Measurements from ENCODE around the gene PLEKHH1. TPM values are rescaled to one million over a fixed set of nuclear protein-coding genes. Genes with fewer than 3 reads are reported as not detected.

The PLEKHH1 gene
- total and polyA plus RNA-seq, 9 of the 15 experiments (the other 6 are each of a cell fraction or from before 2014, with no cell fraction given) = 0.76 to 5.9 (median 2.9) TPM

GRCh38 chr14:67599698-67600561, 66.8 kb downstream of the PLEKHH1 start, which contains the start of gene PIGH (continued):
- TF ChIP-seq ZFX (CRISPR knock-in tag; IDR thresholded peaks at IDR 0.05) = peak; percentile 82
- no peak for TF ChIP-seq CSDE1 (IDR thresholded peaks at IDR 0.05)
- no peak for TF ChIP-seq ZKSCAN1 (IDR thresholded peaks at IDR 0.05; ENCODE audit: low read depth, low read length)
- peak; percentile 78 for TF ChIP-seq CREB1 (IDR thresholded peaks at IDR 0.05)
- TF ChIP-seq CREB1 (CRISPR knock-in tag; IDR thresholded peaks at IDR 0.05) = peak; percentile 86
- no peak for TF ChIP-seq SFPQ (IDR thresholded peaks at IDR 0.05; ENCODE audit: low read depth, low read length)
- no peak for TF ChIP-seq TARDBP (IDR thresholded peaks at IDR 0.05)
- TF ChIP-seq ZNF347 (CRISPR knock-in tag; IDR thresholded peaks at IDR 0.05; ENCODE audit: low read depth) = no peak
- TF ChIP-seq, protein P1, sequence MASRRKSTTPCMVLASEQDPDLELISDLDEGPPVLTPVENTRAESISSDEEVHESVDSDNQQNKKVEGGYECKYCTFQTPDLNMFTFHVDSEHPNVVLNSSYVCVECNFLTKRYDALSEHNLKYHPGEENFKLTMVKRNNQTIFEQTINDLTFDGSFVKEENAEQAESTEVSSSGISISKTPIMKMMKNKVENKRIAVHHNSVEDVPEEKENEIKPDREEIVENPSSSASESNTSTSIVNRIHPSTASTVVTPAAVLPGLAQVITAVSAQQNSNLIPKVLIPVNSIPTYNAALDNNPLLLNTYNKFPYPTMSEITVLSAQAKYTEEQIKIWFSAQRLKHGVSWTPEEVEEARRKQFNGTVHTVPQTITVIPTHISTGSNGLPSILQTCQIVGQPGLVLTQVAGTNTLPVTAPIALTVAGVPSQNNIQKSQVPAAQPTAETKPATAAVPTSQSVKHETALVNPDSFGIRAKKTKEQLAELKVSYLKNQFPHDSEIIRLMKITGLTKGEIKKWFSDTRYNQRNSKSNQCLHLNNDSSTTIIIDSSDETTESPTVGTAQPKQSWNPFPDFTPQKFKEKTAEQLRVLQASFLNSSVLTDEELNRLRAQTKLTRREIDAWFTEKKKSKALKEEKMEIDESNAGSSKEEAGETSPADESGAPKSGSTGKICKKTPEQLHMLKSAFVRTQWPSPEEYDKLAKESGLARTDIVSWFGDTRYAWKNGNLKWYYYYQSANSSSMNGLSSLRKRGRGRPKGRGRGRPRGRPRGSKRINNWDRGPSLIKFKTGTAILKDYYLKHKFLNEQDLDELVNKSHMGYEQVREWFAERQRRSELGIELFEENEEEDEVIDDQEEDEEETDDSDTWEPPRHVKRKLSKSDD (conservative IDR thresholded peaks at IDR 0.05; ENCODE audit: low read length) = no peak
- peak; percentile 51 for TF ChIP-seq L3MBTL2 (IDR thresholded peaks at IDR 0.05)
- TF ChIP-seq SRSF7 (optimal IDR thresholded peaks at IDR 0.05; ENCODE audit: low read depth, low read length) = no peak
- TF ChIP-seq, protein P2, sequence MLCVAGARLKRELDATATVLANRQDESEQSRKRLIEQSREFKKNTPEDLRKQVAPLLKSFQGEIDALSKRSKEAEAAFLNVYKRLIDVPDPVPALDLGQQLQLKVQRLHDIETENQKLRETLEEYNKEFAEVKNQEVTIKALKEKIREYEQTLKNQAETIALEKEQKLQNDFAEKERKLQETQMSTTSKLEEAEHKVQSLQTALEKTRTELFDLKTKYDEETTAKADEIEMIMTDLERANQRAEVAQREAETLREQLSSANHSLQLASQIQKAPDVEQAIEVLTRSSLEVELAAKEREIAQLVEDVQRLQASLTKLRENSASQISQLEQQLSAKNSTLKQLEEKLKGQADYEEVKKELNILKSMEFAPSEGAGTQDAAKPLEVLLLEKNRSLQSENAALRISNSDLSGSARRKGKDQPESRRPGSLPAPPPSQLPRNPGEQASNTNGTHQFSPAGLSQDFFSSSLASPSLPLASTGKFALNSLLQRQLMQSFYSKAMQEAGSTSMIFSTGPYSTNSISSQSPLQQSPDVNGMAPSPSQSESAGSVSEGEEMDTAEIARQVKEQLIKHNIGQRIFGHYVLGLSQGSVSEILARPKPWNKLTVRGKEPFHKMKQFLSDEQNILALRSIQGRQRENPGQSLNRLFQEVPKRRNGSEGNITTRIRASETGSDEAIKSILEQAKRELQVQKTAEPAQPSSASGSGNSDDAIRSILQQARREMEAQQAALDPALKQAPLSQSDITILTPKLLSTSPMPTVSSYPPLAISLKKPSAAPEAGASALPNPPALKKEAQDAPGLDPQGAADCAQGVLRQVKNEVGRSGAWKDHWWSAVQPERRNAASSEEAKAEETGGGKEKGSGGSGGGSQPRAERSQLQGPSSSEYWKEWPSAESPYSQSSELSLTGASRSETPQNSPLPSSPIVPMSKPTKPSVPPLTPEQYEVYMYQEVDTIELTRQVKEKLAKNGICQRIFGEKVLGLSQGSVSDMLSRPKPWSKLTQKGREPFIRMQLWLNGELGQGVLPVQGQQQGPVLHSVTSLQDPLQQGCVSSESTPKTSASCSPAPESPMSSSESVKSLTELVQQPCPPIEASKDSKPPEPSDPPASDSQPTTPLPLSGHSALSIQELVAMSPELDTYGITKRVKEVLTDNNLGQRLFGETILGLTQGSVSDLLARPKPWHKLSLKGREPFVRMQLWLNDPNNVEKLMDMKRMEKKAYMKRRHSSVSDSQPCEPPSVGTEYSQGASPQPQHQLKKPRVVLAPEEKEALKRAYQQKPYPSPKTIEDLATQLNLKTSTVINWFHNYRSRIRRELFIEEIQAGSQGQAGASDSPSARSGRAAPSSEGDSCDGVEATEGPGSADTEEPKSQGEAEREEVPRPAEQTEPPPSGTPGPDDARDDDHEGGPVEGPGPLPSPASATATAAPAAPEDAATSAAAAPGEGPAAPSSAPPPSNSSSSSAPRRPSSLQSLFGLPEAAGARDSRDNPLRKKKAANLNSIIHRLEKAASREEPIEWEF (CRISPR knock-in tag; IDR thresholded peaks at IDR 0.05) = no peak

Measured in K562 (cell line).